GM12892 (cell line): ENCODE results near the gene EFCAB11.

Experiments
- POLR2A ChIP-seq: IDR thresholded peaks from 2 replicates; pipeline ENCODE4 v1.6.1; 2011; ENCODE audit warnings: low read depth, low read length, control low read depth
- POLR2AphosphoS5 ChIP-seq: IDR thresholded peaks from 2 replicates; pipeline ENCODE4 v1.6.1; 2011; ENCODE audit warnings: low read depth, low read length, control low read depth

GRCh38 chr14:89779707-89780106, 174.8 kb downstream of the EFCAB11 start:
- TF ChIP-seq POLR2AphosphoS5 (no peak), POLR2A (no peak)
